HG03159 (cell line): ENCODE results near the gene CORO2B.

Experiments used
- ATAC-seq: cut with Tn5 transposase; IDR thresholded peaks from one replicate; pipeline ENCODE4 v1.9.1; 2021; ENCODE audit warnings: mild to moderate bottlenecking, moderate library complexity; ENCODE audit not compliant: unreplicated experiment

The CORO2B gene

DNA sequence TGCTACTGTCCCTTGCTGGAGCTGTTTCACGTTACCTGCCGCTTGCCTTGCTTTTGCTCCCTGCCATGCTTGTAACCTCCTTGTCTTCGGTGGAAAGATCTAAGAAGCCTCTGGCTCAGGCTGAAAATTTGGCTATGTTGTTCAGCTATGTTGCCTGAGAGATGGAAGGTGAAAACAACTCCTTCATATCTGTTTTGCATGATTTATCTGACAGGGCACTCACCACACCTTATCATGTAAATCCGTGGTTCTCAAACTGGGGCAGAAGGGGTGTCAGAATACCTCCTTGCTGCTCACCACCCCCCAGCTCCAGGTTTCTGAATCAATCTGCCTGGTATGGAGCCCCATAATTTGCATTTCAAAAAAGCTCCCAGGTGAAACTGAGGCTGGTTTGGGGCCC, 6.5 kb upstream of the CORO2B start:
- no peak for ATAC-seq

DNA sequence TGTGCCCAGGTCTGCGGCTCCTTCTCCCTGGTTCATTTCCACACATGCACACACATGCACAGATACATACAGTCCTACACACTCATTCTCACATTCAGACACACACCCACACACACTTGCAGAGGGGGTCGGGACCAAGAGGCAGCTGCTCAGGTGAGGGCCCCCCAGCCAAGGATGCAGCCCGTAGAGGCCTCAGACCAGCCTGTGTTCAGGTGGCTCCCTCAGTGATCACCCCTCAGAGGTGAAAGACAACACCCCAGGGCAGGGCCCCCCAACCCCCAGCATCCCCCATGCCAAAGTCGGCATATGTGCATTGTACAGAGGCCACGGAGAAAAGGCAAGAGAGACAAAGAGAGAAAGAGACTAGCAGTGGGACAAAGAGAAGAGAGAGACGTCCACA, 5.9 kb upstream of the CORO2B start:
- ATAC-seq, result no peak

DNA sequence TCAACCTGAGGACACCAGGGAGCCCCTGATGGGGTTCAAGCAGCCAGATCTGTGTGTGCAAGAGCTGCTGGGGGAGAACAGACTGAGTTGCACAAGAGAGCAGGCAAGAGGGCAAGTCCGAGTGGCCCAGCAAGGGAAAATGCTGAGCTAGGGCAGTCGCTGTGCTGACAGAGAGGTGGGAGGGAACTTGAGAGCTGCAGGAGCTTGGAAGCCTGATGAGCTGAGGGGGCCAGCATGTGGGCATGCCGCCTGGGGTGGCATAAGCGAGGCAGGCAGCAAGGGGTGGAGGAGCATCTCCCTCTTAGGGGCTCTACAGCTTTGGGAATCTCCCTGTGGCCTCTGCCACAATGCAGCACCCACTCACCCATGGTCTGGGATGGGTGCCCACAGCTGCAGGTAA, 4.7 kb upstream of the CORO2B start:
- no peak for ATAC-seq

DNA sequence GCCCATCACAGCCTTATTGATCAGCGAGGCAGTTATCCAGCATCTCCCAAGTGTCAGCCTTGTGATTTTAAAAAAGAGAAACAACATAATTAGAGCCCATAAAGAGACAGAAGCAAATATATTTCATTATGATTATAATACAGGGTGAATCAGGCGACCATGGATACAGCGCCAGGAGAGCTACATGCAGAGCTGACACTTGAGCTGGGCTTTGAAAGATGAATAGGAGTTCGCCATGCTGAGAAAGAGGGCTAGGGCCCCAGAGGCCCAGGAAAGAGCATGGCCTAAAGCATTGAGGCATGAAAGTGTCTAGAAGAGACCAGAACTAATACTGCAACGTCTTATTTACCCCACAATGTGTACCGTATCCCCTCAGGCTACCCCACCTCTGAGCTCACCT, 4.2 kb upstream of the CORO2B start:
- ATAC-seq, result no peak

DNA sequence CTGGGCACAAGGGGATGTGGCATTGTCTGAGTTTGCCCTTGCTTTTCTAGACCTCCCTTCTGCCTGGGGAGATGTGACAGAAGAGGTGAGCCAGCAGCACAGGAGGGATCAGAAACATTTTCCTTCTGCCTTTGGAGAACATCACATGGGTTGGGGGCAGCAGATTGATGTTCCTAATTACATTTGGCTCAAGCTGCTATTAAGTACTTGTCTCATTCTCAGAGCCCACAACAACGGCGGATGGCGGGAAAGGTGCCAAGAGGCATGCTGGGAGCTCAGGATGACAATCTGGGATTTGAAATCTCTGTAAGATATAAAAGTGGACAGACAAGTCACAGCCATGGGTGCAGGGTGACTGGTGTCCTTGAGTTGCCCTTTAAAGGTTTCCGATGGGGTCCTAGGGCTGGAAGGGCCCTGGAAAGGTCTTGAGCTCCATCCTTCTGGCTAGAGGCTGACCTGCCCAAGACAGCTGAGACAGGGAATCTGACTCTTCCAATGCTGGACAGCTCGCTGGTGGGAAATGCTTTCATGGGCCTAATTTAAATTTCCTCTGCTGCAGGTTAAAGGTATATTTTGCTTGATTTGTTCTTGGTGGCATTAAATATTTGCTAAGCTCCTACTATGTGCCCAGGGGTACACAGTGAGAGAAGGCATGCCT, 2.4 kb upstream of the CORO2B start:
- ATAC-seq, result no peak

DNA sequence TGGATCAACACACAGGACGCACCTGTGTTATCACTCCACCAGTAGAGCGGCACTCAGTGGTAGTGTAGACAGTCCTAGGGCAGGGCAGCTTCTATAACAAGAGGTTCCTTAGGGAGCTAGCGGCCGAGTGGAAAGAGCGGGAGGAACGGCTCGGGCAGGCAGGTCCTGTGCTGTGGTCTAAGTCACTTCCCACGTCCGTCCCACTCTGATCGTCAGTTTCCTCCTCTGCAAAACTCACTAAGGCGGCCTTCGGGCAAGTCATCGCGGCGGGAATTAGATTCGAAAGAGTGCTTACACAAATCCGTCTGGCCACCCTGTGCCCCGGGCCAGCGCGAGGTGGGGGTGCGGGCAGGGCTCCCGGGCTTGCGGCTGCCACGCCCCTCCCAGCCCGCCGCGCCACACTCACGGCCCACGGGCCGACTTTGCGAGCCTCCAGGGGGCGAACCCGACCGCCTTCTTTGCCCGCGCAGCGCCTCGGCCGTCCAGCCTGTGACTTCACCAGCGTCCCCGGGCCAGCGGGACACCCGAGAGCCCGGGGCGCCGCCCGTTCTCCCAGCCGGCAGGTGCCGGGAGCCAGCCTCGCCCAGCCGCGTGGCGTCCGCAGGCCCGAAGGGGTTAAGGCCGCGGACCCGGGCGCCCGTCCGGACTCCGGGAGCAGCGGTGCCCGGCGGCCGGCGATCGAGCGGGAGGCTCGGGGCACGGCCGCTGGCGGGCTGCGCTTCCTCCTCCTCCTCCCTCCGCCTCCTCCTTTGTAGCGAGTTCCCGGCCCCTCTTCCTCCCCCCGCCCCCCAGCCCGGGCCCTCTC, 416 bp upstream of the CORO2B start:
- no peak for ATAC-seq

DNA sequence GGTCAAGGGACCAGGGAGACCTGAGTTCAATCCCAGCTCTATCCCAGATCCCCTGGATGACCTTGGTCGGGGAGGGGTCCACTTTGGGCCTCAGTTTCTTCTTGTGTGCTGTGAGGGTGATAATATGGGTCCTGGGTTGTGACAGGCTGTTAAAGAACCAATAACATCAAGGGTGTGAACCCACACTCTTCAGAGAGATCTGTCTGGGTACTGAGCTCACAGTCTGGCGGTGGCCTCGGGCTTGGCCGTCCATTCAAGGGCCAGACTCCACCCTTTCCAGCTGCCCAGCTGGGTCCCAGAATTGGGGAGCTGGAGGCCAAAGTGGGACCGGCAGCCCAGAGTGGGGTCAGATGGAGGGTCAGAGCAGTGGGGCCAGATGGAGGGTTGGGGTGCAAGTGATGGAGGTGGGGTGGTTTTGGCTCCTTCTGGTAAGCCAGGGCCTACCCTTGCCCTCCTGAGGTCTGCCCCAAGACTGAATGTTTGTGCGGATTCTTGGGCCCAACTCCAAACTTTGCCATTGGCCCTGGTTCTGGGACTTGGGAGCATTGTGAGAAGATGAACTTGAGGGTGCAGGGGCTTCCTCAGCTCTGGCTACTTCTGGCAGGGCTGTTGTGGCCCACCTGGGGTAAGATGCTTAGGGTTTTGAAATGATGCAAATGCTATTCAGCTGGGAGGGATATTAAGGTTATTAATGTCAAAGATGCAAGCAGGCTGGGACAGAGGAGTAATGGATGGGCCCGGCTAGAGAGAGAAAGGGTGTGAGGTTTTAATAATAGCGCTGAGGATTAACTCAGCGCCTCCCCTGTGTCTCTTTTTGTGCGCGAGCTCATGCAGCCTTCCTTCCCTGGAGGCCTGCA, 1.5 kb downstream of the CORO2B start:
- ATAC-seq, result no peak

DNA sequence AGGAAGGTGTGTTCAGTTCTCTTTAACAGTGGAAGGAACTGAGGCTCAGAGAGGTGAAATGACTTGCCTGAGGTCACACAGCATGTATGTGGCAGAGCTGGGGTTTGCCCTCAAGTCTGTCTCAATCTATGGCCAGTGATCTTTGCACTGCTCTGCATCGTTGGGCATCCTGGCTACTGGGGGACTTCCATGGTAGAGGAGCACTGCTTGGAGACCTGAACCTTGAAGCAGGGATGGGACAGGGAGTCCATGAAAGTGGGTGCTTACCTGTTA, 2.0 kb downstream of the CORO2B start:
- ATAC-seq, result no peak

DNA sequence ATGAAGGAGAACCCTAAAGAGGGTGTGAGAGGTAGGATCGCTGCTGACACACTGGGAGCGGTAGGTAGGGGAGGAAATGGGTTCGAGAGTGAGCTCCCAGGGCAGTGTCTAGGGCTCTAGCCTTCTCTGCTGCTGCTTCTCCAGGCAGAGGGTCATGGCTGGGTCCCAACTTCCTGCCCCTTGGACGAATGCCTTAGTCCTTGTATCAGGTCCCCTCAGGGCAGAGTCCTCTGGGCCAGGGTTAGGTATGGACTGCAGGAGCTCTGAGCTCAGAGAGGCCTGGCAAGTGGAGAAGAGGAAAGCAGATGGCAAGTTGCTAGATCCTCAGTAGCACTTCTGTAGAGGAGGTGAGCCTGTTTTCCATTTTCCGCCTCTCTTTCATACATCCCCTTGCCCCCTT, 2.9 kb downstream of the CORO2B start:
- ATAC-seq, result no peak

DNA sequence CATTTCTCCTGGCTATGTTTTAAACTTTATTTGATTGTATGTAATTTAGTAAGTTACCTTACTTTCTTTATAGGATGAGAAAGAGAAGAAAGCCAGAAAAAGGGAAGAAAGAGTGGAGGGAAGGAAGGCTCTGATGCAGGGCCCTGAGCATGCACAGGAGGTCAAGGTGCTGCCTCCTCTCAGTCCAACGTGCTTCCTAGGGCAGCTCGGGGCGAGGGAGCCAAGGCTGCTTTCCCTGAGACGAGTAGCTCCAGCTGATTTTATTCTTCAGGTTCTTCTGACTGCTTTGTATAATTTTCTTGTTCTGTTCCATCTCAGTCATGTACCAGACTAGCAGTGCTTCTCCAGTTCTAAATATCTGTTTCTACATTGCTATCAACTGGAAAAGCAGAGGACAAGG, 3.4 kb downstream of the CORO2B start:
- ATAC-seq, result no peak

DNA sequence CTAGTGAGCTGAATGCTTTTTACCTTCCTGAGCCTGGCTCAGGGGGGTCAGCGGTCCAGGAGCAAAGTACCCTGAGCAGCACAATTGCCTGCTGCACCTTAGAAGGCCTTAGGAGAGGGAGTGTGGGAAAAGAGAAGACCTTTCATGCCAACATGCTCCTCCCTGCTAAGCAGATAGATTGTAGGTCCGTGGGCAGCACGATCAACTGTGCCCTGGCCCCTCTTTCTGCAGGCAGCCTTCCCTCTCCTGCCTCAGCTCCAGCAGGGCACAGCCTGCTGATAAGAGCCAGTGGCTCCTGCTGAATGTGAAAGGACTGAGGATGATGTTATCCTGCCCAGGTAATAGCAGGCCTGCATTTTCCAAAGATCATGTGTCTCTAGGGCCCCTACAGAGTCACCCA, 4.1 kb downstream of the CORO2B start:
- ATAC-seq, result no peak

DNA sequence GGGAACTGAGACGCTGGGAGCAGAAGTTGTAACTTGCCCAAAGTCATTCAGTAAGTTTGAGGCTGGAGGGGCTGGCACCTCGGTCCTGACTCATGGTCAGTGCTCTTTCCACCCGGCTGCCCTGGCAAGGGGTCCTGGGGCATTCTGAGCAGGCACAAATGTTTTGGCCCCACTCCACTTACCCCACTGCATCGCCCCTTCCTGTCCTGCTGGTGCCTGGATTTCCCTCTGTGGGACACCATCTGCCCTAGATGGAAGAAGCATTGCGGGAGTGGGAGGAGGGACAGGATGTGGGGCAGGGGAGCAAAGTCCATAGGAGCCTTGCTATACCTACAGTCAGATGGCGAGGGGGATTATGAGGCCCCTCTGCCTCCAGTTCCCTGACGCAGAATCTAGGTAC, 4.5 kb downstream of the CORO2B start:
- no peak for ATAC-seq

DNA sequence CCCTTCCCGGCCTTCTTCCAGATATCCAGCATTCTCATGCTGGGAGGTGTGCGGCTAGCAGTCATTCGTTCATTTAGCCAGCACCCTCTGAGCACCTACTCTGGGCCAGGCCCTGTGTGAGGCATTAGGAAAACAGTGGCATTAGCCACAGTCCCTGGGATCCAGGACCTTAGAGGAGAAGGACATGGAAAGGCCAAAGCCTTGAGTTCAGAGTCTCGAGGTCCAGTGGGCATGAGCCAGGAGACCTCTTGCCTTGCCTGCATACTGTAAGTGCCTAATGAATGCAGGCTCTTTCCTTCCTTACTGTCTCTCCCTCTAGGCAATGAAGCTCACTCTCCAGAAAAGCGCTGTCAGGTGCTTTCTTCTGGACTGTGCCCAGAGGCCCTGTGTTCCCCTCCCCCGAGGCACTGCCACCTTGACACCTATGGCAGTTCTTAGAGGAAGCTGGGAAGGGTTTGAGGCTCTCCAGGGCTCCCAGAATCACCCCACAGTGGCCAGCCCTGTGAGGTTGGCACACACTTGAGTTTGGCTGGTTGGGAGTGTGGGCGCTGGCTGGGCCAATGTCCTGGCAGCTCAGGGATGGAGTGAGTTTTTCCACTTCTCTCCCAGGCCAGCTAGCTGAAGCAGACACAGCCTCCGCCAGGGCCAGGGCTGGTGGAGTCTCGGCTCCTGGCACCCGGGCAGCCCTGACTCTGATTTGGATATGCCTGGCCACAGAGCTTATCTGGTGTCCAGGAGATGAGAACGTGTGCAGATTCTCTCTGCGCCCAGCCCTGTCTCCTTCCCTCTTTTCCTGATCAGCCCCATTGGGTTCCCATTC, 5.4 kb downstream of the CORO2B start:
- ATAC-seq, result no peak

DNA sequence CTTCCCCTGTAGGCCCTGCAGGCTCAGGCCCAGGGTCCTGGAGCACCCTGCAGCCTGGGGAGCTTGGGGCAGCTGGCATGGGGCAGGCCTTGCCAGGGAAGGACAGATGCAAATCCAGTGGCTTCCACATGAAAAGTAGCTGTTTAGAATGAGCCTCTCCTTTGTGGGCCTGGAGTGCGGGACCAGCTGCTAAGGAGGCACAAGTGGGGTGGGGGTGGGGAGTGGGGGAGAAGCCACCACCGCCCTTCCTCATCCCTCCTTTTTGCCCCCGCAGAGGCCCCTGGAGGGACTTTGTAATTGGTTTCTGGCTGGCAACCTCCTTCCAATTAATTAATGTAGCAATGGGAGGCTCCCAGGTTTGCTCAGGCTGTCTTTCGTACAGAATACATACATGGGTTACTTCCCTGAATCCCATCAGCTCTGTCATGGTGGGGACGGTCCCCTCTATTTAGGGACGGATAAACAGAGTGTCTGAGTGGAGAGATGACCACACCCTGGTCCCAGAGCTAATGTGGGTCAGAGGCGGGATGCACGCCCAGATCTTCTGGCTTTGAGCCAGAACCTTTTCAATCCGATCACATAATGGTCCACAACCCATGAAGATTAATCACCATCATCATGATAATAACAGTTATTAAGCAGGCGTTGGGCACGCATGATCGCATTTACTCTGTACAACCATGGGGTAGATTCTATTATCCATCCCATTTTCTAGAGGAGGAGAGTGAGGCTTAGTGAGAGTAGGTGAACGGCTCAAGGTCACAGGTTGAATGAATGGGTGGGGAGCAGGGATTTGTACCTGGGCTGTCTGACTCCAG, 6.2 kb downstream of the CORO2B start:
- ATAC-seq, result no peak

DNA sequence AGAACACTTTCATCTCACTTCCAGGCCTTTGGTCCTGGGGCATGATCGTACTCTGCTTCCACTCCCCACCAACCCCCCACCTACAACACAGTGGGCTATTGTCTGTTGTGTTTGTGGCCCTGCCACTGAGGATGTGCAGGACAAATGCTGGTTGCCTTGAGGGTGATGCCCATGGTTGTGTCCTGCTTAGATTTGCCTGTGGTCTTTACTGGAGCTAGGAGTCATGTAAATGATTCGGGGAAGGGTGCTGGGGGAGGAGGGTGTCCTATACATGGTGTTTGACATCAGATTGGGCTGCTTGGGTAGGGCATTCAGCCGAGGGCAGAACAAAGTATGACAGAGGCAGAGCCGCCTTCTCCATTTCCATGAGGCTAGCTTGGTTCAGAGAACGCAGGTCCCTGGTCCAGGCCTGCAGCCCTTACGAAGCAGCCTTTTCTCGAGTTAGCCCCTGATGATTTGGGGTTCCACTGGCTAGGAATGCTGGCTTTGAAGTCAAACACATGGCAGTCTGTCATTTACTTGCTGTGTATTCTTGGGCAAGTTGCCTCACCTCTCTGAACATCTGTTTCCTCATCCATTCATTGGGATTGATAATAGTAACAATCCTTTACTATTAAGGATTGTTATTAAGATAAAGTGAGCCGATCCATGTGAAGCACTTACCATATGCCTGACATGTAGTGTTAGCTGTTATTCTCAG, 6.9 kb downstream of the CORO2B start:
- no peak for ATAC-seq

DNA sequence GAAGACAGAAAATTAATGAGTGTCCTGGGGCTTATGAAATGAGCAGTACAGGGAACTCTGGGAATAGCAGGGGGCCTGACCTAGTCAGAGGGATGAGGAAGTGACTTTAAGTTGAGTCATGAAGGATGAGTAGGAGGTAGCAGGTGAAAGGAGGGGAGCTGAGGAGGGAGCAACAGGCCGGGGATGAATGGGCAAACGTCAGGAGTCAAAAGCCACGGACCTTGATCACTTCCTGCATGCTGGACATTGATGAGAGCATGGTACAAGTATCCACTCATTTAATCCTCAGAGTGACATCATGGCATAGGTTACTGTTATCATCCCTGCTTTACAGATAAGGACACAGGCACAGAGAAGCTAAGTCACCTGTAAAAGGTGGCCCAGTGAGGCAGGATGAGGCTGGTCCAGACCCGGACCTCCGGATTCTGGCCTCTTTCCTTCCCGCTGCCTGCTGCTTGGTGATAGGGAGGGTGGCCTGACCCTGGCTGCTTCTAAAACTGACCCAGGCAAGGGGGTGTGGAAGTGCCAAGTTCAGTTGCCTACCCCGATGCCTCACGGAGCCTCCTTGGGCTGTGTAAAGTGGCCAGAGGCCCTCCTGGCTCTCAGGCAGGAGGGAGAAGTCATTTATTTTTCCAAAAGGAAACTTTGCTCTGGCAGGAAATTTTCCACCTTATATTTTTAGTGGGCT, 7.6 kb downstream of the CORO2B start:
- no peak for ATAC-seq

DNA sequence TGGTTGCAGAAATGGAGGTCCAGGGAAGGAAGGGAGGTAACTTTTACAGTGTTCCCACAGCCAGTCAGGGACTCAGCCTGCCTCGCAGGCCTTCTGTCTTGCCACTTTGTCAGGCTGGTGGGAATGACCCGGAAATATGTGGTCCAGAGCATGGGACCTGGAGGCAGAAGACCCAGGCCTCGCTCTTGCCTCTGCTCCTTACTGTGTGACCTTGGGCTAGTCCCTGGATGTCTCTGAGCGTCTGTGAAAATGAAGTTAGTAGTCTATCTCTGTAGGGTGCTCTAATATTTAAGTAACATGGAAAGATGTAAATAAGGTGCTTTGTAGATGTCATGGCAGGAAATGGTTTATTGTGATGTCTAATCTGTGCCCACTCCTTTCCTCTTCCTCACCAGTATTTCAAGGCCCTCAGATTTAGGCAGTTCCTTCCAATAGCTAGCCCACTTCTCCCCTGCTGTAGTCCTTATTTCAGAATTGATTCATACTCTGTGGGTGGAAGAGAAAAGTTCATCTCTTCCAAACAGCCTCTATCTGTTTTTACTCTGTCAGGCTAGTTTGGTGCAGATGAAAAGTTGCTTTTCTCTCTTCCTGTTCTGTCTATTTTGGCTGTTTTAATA, 9.1 kb downstream of the CORO2B start:
- no peak for ATAC-seq

DNA sequence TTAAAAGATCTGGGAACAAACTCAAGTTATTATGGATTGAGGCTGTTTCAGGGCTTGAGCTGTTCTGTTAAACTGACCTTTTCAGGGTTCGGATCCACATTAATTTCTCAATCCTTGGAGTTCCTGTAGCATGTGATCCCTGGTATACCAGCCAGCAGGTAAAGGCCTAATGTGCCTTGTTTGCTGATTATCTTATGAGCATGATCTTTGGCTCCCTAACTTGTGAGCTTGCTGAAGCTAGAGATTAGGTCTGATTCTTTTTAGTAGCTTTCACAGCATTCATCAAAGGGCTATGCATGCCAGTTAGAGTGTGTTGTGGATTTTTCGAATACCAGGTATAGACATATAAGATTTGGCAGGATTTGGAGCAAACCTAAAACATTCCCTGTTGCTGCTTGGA, 10.3 kb downstream of the CORO2B start:
- no peak for ATAC-seq
